Sigmoid colon (tissue), 4 donors: ENCODE results near the gene CPNE6.

Experiments used
- CTCF ChIP-seq, 4 experiments: fragments of 450-650 bp in 3 of 4; fragments of 200-600 bp in 1 of 4; IDR thresholded peaks; one replicate each; pipeline ENCODE4 v1.5.1; 2016 to 2019; ENCODE audit warnings: antibody characterized with exemption in 4 of 4, mild to moderate bottlenecking in 3 of 4, moderate library complexity in 2 of 4
- EP300 ChIP-seq, 4 donors: sonication (generic); formaldehyde crosslinking; IDR thresholded peaks; one replicate each; pipeline ENCODE4 v1.6.1; 2017; ENCODE audit warnings: antibody characterized with exemption in 4 of 4
- POLR2A ChIP-seq, 2 donors: fragments of 450-650 bp; IDR thresholded peaks; one replicate each; pipeline ENCODE4 v1.6.1; 2016; ENCODE audit warnings: antibody characterized with exemption in 2 of 2, mild to moderate bottlenecking in 2 of 2, moderate library complexity in 2 of 2
- POLR2AphosphoS5 ChIP-seq, 4 donors: sonication (generic); formaldehyde crosslinking; IDR thresholded peaks; one replicate each; pipeline ENCODE4 v1.6.1; 2017; ENCODE audit warnings: antibody characterized with exemption in 4 of 4

GRCh38 chr14:24080888-24081738 is 9.8 kb downstream of the CPNE6 start:
- TF ChIP-seq CTCF (IDR thresholded peaks at IDR 0.05) (no peak), EP300 (IDR thresholded peaks at IDR 0.05) (no peak), POLR2A (IDR thresholded peaks at IDR 0.05) (no peak), POLR2AphosphoS5 (IDR thresholded peaks at IDR 0.05) (no peak)
